Lower leg skin (tissue), 4 donors: Measurements from ENCODE around the gene DDX49. TPM values are rescaled to one million over a fixed set of nuclear protein-coding genes. Genes with fewer than 3 reads are reported as not detected.
"Not testable (repeated sequence)": the region's sequence is repeated elsewhere in the genome, so short reads cannot be mapped to it uniquely, and the experiment has no call there.

ENCODE experiments used
- DNase-seq, 2 donors: peaks; one replicate each; pipeline ENCODE4 v3.0.0-alpha.2; 2019; ENCODE audit warnings: low spot score in 2 of 2
- H3K4me3 ChIP-seq: fragments of 200-600 bp; sonication (generic); 2 replicates; pipeline ENCODE4 v1.5.1; 2017; ENCODE audit warnings: mild to moderate bottlenecking, low read depth; ENCODE audit not compliant: poor library complexity, severe bottlenecking
- CTCF ChIP-seq, 3 donors: fragments of 450-650 bp; IDR thresholded peaks; one replicate each; pipeline ENCODE4 v1.5.1; 2016; ENCODE audit warnings: antibody characterized with exemption in 3 of 3, mild to moderate bottlenecking in 3 of 3, moderate library complexity in 2 of 3
- POLR2A ChIP-seq, 2 donors: fragments of 450-650 bp; IDR thresholded peaks; one replicate each; pipeline ENCODE4 v1.6.1; 2016 to 2017; ENCODE audit warnings: antibody characterized with exemption in 2 of 2, mild to moderate bottlenecking in 1 of 2, moderate library complexity in 1 of 2
- WGBS, 2 donors: methylation state at CpG; one replicate each; pipeline ENCODE4 v1.1.5; 2018; 5-methylcytosine and 5-hydroxymethylcytosine counted together
- intact Hi-C: fragments of 100-400 bp; cut with DNase I; formaldehyde crosslinking; loops from one replicate; pipeline ENCODE4 v1.15.0; 2023; ENCODE audit warnings: low total_unique reads
- total RNA-seq, 4 donors: library from RNA; depleted of rRNA; stranded (reverse); fragments of >200 nt; gene quantifications; one replicate each; pipeline ENCODE4 v1.1.0, GENCODE V29; 2016

DDX49 gene
- total RNA-seq, 4 donors from 2014 or later = 50.0 to 87.7 (median 65.5) TPM

- 92 to 93% methylated on average over 17 of the region's 17 CpGs for WGBS, 2 donors
- DNase-seq = no peak
- intact Hi-C loops = no loop called here
- no peak overlapping the region for H3K4me3 ChIP-seq
- no peak for TF ChIP-seq CTCF (IDR thresholded peaks at IDR 0.05)
- no peak for TF ChIP-seq POLR2A (IDR thresholded peaks at IDR 0.05)
Observed at GRCh38 chr19:18908917-18909619, 10.4 kb upstream of the DDX49 start.

GRCh38 chr19:18910010-18910409 lies 9.5 kb upstream of the DDX49 start:
- no peak for DNase-seq
- intact Hi-C loops = no loop called here
- TF ChIP-seq POLR2A (IDR thresholded peaks at IDR 0.05) (no peak), CTCF (IDR thresholded peaks at IDR 0.05) (no peak)
- 87 to 91% methylated on average over 9 to 10 of the region's 10 CpGs for WGBS, 2 donors
- H3K4me3 ChIP-seq = no peak overlapping the region

- no peak overlapping the region for H3K4me3 ChIP-seq
- 89 to 95% methylated on average over 17 to 18 of the region's 19 CpGs for WGBS, 2 donors
- DNase-seq = no peak
- intact Hi-C loops = no loop called here
- no peak for TF ChIP-seq CTCF (IDR thresholded peaks at IDR 0.05)
- TF ChIP-seq POLR2A (IDR thresholded peaks at IDR 0.05) = no peak
Observed at GRCh38 chr19:18910801-18911436, 8.6 kb upstream of the DDX49 start.

- 93 to 96% methylated on average over 11 to 14 of the region's 14 CpGs for WGBS, 2 donors
- TF ChIP-seq POLR2A (IDR thresholded peaks at IDR 0.05) (no peak), CTCF (IDR thresholded peaks at IDR 0.05) (no peak)
- intact Hi-C loops = no loop called here
- no peak for DNase-seq
- H3K4me3 ChIP-seq = no peak overlapping the region
Observed at GRCh38 chr19:18912933-18913332, 6.6 kb upstream of the DDX49 start.

GRCh38 chr19:18913466-18913865 lies 6.0 kb upstream of the DDX49 start:
- intact Hi-C loops = no loop called here
- 90% methylated on average over 2 of the region's 5 CpGs; no CpG with 5 or more reads in 1 of the 2 donors for WGBS, 2 donors
- DNase-seq = no peak
- no peak for TF ChIP-seq POLR2A (IDR thresholded peaks at IDR 0.05)
- H3K4me3 ChIP-seq = no peak overlapping the region

- no peak overlapping the region for H3K4me3 ChIP-seq
- no peak for DNase-seq
- intact Hi-C loops = no loop called here
- WGBS, 2 donors = 48 to 57% methylated on average over 5 of the region's 5 CpGs
- no peak for TF ChIP-seq POLR2A (IDR thresholded peaks at IDR 0.05)
- TF ChIP-seq CTCF (IDR thresholded peaks at IDR 0.05) = no peak
Observed at GRCh38 chr19:18915639-18916038, 3.9 kb upstream of the DDX49 start.

GRCh38 chr19:18917593-18917992 lies 1.9 kb upstream of the DDX49 start:
- 82 to 86% methylated on average over 9 of the region's 9 CpGs for WGBS, 2 donors
- intact Hi-C loops, DNase-seq, H3K4me3 ChIP-seq: not testable (repeated sequence)
